Suprapubic skin (tissue), 4 donors: ENCODE results near the gene PRSS8. TPM values are rescaled to one million over a fixed set of nuclear protein-coding genes. Genes with fewer than 3 reads are reported as not detected.
"Not testable (repeated sequence)": the region's sequence is repeated elsewhere in the genome, so short reads cannot be mapped to it uniquely, and the experiment has no call there.

Source experiments
- DNase-seq, 2 donors: peaks; one replicate each; pipeline ENCODE4 v3.0.0-alpha.2; 2019; ENCODE audit warnings: low spot score in 2 of 2
- H3K27ac ChIP-seq: fragments of 200-600 bp; sonication (generic); one replicate; pipeline ENCODE4 v1.5.1; 2019
- H3K27me3 ChIP-seq: fragments of 200-600 bp; sonication (generic); one replicate; pipeline ENCODE4 v1.5.1; 2019
- H3K36me3 ChIP-seq: fragments of 200-600 bp; sonication (generic); one replicate; pipeline ENCODE4 v1.5.1; 2019
- H3K4me1 ChIP-seq: fragments of 200-600 bp; sonication (generic); one replicate; pipeline ENCODE4 v1.5.1; 2019
- H3K4me3 ChIP-seq: fragments of 200-600 bp; sonication (generic); one replicate; pipeline ENCODE4 v1.5.1; 2019; ENCODE audit warnings: mild to moderate bottlenecking
- H3K9me3 ChIP-seq: fragments of 200-600 bp; sonication (generic); one replicate; pipeline ENCODE4 v1.5.1; 2019
- EP300 ChIP-seq: sonication (generic); formaldehyde crosslinking; IDR thresholded peaks from one replicate; pipeline ENCODE4 v1.6.1; 2017; ENCODE audit warnings: antibody characterized with exemption
- POLR2A ChIP-seq, 2 donors: fragments of 450-650 bp; IDR thresholded peaks; one replicate each; pipeline ENCODE4 v1.6.1; 2017; ENCODE audit warnings: antibody characterized with exemption in 2 of 2, mild to moderate bottlenecking in 2 of 2, moderate library complexity in 2 of 2
- POLR2AphosphoS5 ChIP-seq, 3 donors: sonication (generic); formaldehyde crosslinking; IDR thresholded peaks; one replicate each; pipeline ENCODE4 v1.6.1; 2017; ENCODE audit warnings: antibody characterized with exemption in 3 of 3
- WGBS: methylation state at CpG from one replicate; pipeline ENCODE4 v1.1.5; 2018; 5-methylcytosine and 5-hydroxymethylcytosine counted together
- total RNA-seq, 4 donors: library from RNA; depleted of rRNA; stranded (reverse); fragments of >200 nt; gene quantifications; one replicate each; pipeline ENCODE4 v1.1.0, GENCODE V29; 2016
- TF ChIP-seq, protein P1 (sequence below), 2 donors: fragments of 200-600 bp in 1 of 2; fragments of 450-650 bp in 1 of 2; sonication (generic) in 1 of 2; IDR thresholded peaks; one replicate each; pipeline ENCODE4 v1.5.1; 2016 to 2019; ENCODE audit warnings: antibody characterized with exemption in 2 of 2, mild to moderate bottlenecking in 1 of 2, moderate library complexity in 1 of 2

Gene PRSS8
- total RNA-seq, 4 donors from 2014 or later = 46.3 to 168 (median 140) TPM

DNA sequence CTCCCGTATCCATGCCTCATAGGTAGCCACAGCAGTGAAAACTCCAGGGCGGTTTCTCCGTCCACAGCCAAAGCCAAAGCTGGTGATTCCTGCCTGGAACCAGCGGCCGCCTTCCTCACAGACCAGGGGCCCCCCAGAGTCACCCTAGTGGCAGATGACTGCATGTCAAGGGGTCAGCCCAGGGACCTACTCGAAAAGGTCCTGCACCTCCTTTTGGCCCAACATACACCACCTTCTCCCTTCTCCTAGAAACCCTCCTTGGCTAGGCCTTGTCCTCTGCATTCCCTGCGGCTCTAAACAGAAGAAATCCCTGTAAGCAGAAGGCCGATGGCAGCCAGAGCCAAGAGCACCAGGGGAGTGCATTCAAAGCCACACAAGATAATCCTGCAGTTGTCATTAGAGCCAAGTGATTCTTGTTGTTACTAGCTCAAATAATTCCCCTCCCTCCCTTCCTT is 8.2 kb upstream of the PRSS8 start:
- no peak overlapping the region for H3K4me3 ChIP-seq
- peaks cover 46% of the 10 kb centered on the region for H3K4me1 ChIP-seq
- no peak overlapping the region for H3K27ac ChIP-seq
- no peak for DNase-seq
- no peaks in the 10 kb centered on the region for H3K9me3 ChIP-seq
- WGBS = 83% methylated on average over 8 of the region's 8 CpGs
- TF ChIP-seq, protein P1, sequence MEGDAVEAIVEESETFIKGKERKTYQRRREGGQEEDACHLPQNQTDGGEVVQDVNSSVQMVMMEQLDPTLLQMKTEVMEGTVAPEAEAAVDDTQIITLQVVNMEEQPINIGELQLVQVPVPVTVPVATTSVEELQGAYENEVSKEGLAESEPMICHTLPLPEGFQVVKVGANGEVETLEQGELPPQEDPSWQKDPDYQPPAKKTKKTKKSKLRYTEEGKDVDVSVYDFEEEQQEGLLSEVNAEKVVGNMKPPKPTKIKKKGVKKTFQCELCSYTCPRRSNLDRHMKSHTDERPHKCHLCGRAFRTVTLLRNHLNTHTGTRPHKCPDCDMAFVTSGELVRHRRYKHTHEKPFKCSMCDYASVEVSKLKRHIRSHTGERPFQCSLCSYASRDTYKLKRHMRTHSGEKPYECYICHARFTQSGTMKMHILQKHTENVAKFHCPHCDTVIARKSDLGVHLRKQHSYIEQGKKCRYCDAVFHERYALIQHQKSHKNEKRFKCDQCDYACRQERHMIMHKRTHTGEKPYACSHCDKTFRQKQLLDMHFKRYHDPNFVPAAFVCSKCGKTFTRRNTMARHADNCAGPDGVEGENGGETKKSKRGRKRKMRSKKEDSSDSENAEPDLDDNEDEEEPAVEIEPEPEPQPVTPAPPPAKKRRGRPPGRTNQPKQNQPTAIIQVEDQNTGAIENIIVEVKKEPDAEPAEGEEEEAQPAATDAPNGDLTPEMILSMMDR (IDR thresholded peaks at IDR 0.05) = no peak
- TF ChIP-seq POLR2A (IDR thresholded peaks at IDR 0.05) (no peak), EP300 (no peak), POLR2AphosphoS5 (IDR thresholded peaks at IDR 0.05) (no peak)
- peaks cover 5% of the 10 kb centered on the region for H3K27me3 ChIP-seq
- no peaks in the 10 kb centered on the region for H3K36me3 ChIP-seq

DNA sequence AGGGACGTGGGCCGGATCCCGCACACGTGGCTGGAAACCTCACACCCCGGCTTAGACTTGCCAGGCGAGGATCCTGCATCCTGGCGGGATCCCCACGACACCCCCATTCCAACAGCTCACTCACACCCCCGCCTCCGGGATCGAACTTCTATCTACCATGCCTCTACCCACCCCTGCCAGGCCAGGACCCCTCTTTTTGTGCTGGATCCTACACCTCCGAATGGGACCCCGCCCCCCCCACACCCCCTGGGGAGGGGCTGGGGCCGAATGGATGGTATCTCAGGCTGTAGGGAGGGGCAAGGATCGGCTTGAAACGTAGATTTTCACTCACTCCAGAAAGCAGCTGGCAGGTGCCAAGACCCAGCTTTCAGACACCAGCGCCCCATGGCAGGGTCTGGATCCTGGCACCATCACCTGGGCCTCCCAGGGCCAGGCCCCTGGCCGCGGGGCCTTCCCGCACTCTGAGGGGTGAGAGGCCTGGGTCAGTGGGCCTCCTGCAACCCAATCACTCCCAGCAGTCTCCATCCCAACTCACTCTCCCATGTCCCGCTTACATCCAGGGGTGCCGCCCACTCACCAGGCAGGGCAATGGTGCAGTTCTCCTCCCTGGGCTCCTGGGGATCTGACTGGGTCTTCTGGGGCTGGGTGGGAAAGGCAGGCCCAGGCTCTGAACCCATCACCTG is 7.6 kb upstream of the PRSS8 start:
- WGBS = 85% methylated on average over 9 of the region's 22 CpGs
- Histone ChIP-seq H3K9me3 (no peaks in the 10 kb centered on the region), H3K4me1 (peaks cover 46% of the 10 kb centered on the region), H3K36me3 (no peaks in the 10 kb centered on the region), H3K27ac (peak overlapping the region; percentile 80), H3K4me3 (peak overlapping the region; percentile 54), H3K27me3 (peaks cover under 1% of the 10 kb centered on the region)
- DNase-seq = no peak
- TF ChIP-seq POLR2AphosphoS5 (IDR thresholded peaks at IDR 0.05) (no peak), POLR2A (IDR thresholded peaks at IDR 0.05) (no peak), EP300 (no peak)
- TF ChIP-seq, protein P1 (IDR thresholded peaks at IDR 0.05) = no peak

DNA sequence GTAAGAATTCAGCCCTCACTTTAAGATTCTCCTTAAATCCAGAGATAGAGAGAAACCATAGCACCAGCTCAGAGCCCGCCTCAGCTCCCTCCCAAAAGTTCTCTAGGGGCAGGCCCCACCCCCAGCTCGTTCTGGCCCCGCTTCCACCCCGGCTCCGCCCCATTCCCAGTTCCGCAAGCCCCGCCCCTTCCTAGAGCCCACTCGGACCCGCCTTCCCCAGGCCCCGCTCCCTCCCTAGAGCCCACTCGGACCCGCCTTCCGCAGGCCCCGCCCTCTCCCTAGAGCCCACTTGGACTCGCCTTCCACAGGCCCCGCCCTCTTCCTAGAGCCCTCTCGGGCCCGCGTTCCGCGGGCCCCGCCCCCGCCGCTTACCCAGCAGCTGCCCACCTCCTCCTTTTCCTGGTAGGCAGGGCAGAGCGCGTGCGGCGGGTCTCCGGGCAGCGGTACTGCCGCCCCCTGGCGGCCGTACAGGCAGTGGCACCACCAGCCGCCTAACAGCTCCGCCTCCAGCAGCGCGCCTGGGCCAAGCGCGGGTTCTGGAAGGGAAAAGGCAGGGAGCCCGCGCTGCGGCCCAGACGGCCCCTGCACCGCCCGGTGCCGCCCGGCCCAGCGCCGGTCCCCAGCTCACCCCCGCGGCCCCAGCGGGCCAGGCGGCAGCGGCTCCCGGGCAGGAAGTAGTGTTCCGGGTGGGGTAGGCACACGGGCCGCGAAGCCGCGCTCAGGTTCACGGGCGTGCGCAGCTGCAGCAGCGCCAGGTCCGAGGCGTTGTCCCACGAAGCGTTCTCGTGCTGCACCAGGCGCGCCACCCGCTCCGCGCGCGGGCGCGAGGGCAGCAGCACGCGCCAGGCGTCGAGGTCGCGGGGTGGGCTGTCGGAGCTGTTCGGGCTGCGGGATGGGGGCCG is 6.8 kb upstream of the PRSS8 start:
- Histone ChIP-seq H3K4me1 (peaks cover 44% of the 10 kb centered on the region), H3K9me3 (no peaks in the 10 kb centered on the region), H3K4me3 (peak overlapping the region; percentile 54), H3K27me3 (no peaks in the 10 kb centered on the region), H3K27ac (peak overlapping the region; percentile 80), H3K36me3 (no peaks in the 10 kb centered on the region)
- peak; percentile 99 to 100 for DNase-seq
- WGBS = 0% methylated on average over 15 of the region's 89 CpGs
- TF ChIP-seq EP300 (no peak), POLR2AphosphoS5 (IDR thresholded peaks at IDR 0.05) (peak in 2 of 3 donors; percentile 65 to 68), POLR2A (IDR thresholded peaks at IDR 0.05) (no peak)
- TF ChIP-seq, protein P1 (IDR thresholded peaks at IDR 0.05) = peak; percentile 97 to 99

DNA sequence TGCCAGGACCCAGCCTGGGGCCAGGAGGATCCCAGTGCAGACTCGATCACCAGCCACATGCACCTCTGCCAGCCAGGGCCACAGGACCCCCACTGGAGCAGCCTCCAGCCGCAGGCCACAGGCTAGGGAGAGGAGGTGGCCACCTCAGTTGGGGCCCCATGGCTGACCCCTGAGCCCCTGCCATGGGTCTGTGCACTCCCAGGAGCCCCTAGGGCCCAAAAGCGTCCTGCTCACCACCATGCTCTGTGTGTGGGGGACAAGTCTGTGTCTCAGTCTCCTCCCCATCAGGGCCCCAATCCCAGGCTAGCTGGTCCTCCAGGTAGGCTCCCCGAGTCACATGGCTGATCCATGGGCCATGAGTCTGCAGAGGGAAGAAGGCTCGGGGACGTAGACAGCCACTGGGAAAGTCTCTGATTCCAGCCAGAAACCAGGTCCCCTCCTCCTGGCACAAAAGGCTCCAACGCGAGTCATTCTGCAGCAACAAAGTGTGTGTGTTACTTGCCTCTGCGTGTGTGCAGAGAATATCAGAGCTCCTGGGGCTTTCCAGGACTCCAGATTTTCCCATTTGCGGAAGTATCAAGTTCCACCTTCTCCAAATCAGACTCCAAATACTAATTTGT is 6.1 kb upstream of the PRSS8 start:
- no peaks in the 10 kb centered on the region for H3K36me3 ChIP-seq
- DNase-seq = no peak
- WGBS = 17% methylated on average over 8 of the region's 10 CpGs
- no peaks in the 10 kb centered on the region for H3K9me3 ChIP-seq
- peak overlapping the region; percentile 80 for H3K27ac ChIP-seq
- peak overlapping the region; percentile 54 for H3K4me3 ChIP-seq
- peaks cover 44% of the 10 kb centered on the region for H3K4me1 ChIP-seq
- no peak for TF ChIP-seq EP300
- no peak for TF ChIP-seq POLR2AphosphoS5 (IDR thresholded peaks at IDR 0.05)
- TF ChIP-seq, protein P1 (IDR thresholded peaks at IDR 0.05) = no peak
- no peak for TF ChIP-seq POLR2A (IDR thresholded peaks at IDR 0.05)
- H3K27me3 ChIP-seq = no peaks in the 10 kb centered on the region

DNA sequence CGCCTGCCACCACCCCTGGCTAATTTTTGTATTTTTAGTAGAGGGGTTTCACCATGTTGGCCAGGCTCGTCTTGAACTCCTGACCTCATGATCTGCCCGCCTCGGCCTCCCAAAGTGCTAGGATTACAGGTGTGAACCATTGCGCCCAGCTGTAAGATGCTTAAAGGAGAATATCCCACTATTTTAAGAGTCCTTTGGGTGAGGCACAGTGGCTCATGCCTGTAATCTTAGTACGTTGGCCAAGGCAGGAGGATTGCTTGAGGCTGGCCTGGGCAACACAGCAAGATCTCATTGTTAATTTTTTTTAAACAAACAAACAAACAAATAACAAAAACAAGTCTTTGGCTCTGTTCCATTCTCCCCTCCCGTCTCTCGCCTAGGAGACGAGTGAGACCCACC is 5.5 kb upstream of the PRSS8 start:
- not testable (repeated sequence) for H3K36me3 ChIP-seq, H3K27me3 ChIP-seq, DNase-seq, H3K9me3 ChIP-seq
- peak overlapping the region; percentile 80 for H3K27ac ChIP-seq
- H3K4me1 ChIP-seq = peaks cover 48% of the 10 kb centered on the region
- 74% methylated on average over 9 of the region's 9 CpGs for WGBS
- peak overlapping the region; percentile 54 for H3K4me3 ChIP-seq
